Activated CD8-positive, alpha-beta T cell treated with anti-CD3 and anti-CD28 coated beads, Interleukin-2, amount 10 ng/mL, durations not matched to agents 7 days and 5 days (primary cell): ENCODE data around the gene SLC8A3. TPM values are rescaled to one million over a fixed set of nuclear protein-coding genes. Genes with fewer than 3 reads are reported as not detected.

Experiments
- ATAC-seq: fragments of 150-1000 bp; cut with Tn5 transposase; one replicate; pipeline ENCODE4 v1.10.0; 2021; ENCODE audit warnings: moderate library complexity
- CTCF ChIA-PET: fragments of 350-600 bp; sonication (Branson Sonifier 250); formaldehyde crosslinking; loops from one replicate; lab custom pipeline; 2021; ENCODE audit warnings: antibody characterized with exemption; lab: Charles Lee
- POLR2A ChIA-PET: fragments of 350-600 bp; sonication (Branson Sonifier 250); formaldehyde crosslinking; loops from one replicate; lab custom pipeline; 2021; ENCODE audit warnings: antibody characterized with exemption; lab: Charles Lee
- DNase-seq: peaks from one replicate; pipeline ENCODE4 v3.0.0-alpha.2; 2020
- H3K27ac Mint-ChIP-seq: one replicate; pipeline ENCODE4 v1.8.0; 2021; ENCODE audit warnings: mild to moderate bottlenecking, mixed read lengths
- H3K27me3 Mint-ChIP-seq: one replicate; pipeline ENCODE4 v1.8.0; 2021; ENCODE audit warnings: low read depth, mixed read lengths
- H3K36me3 Mint-ChIP-seq: one replicate; pipeline ENCODE4 v1.8.0; 2021; ENCODE audit warnings: low read depth, mixed read lengths
- H3K4me1 Mint-ChIP-seq: one replicate; pipeline ENCODE4 v1.8.0; 2021; ENCODE audit warnings: low read depth, mixed read lengths
- H3K4me3 Mint-ChIP-seq: one replicate; pipeline ENCODE4 v1.8.0; 2021; ENCODE audit warnings: mild to moderate bottlenecking, mixed read lengths
- H3K9me3 Mint-ChIP-seq: one replicate; pipeline ENCODE4 v1.8.0; 2022; ENCODE audit warnings: mixed read lengths; ENCODE audit not compliant: insufficient read depth
- total RNA-seq, 2 experiments: library from RNA; stranded (reverse); gene quantifications; one replicate each; pipeline ENCODE4 v1.2.3, GENCODE V29; 2021

SLC8A3 gene
- total RNA-seq, 2 experiments from 2014 or later: not detected

DNA sequence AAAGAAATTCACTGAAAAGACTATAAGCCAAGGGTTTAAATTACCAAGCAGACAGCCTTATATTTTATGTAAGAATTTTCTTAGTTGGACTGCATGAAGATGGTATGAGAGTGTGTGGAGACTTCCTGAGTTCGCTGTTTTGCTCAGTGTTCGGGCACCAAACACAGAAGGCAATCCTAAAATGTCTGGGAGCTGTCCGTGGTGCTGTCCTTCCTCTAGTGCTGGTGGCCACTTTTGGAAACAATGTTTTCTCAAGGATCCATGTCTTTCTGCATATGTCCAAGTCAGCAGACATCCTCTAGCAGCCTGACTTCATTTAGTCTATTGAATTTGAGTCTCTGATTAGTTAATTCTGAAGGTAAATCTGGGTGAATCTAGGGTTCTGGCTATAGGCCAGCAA lies 135.8 kb downstream of the SLC8A3 start:
- Mint-ChIP-seq H3K4me3 (no peak overlapping the region), H3K9me3 (no peaks in the 10 kb centered on the region), H3K4me1 (peaks cover 9% of the 10 kb centered on the region), H3K27ac (no peak overlapping the region), H3K27me3 (no peaks in the 10 kb centered on the region), H3K36me3 (no peaks in the 10 kb centered on the region)
- DNase-seq (peak; percentile 57), ATAC-seq (no peak)
- POLR2A ChIA-PET: no interaction called here
- CTCF ChIA-PET: interaction anchor here (1.2 to 2.4 kb wide), 2 partner anchors 25 to 40 kb away, joined by 3 to 11 read pairs; no protein-coding TSS in a partner anchor

DNA sequence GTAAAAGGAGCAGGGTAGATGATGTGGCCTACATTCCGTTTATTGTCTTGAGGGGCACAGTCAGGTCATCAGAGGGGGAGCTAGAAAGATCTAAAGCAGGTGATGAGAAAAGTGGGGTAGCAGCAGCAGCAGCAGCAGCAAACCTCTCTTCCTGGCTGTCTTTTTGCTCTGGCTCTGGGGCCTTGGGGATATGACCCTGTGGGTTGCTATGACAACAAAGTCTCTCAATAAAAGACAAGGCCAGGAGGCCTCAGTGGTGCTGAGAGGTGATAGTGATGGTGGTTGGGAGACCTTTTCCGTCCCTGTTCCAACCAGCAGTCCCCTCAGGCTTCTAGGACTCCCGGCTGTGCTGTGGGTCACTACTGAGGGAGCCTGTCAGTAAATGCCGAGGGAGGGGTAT lies 138.6 kb downstream of the SLC8A3 start:
- H3K4me1 Mint-ChIP-seq: peaks cover 9% of the 10 kb centered on the region
- ATAC-seq: no peak

DNA sequence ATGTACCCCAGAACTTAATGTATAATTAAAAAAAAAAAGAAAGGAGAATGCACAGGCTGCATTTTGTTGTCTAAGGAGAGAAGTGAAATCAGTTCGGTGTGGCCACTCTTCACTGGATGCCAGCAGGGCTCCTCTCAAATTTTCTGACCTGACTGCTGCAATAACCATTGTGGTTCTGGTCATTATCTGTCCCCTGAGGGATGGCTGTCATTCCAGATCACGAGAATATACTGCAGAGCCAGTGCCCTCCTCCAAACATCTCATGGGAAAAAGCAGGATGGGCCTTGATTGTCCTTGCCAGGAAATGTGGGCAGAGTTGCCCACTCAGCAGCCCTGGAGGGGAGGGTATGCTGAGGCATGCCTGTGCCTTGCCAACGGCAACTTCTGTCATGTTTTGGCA lies 139.1 kb downstream of the SLC8A3 start:
- peaks cover 2% of the 10 kb centered on the region for H3K27me3 Mint-ChIP-seq
- H3K36me3 Mint-ChIP-seq: no peaks in the 10 kb centered on the region
- DNase-seq (no peak), ATAC-seq (no peak)
- CTCF ChIA-PET: no interaction called here
- no peak overlapping the region for H3K27ac Mint-ChIP-seq
- H3K4me3 Mint-ChIP-seq: no peak overlapping the region
- H3K4me1 Mint-ChIP-seq: peaks cover 9% of the 10 kb centered on the region
- POLR2A ChIA-PET: no interaction called here
- H3K9me3 Mint-ChIP-seq: no peaks in the 10 kb centered on the region

More for the DNA sequence above, 138.6 kb downstream of the SLC8A3 start:
- no peaks in the 10 kb centered on the region for H3K9me3 Mint-ChIP-seq
- DNase-seq: no peak
- H3K4me3 Mint-ChIP-seq: no peak overlapping the region
- no peaks in the 10 kb centered on the region for H3K36me3 Mint-ChIP-seq
- no peaks in the 10 kb centered on the region for H3K27me3 Mint-ChIP-seq
- POLR2A ChIA-PET: no interaction called here
- CTCF ChIA-PET: no interaction called here
- H3K27ac Mint-ChIP-seq: no peak overlapping the region

DNA sequence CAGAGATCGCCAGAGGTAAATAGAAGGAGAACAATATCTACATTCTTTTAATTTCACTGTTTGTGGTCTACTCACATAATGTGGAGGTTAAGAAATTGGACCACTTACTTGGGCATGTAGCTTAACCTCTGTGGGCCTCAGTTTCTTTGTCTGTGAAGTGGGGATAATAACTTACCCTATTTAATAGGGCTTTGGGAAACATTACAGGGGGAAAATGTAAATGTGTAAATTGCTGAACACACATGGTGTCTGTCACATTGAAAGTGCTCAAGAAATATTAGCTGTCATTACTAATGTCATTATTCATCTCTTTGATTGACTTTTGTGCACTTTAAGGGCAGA lies 140.5 kb downstream of the SLC8A3 start:
- no peak overlapping the region for H3K4me3 Mint-ChIP-seq
- POLR2A ChIA-PET: no interaction called here

DNA sequence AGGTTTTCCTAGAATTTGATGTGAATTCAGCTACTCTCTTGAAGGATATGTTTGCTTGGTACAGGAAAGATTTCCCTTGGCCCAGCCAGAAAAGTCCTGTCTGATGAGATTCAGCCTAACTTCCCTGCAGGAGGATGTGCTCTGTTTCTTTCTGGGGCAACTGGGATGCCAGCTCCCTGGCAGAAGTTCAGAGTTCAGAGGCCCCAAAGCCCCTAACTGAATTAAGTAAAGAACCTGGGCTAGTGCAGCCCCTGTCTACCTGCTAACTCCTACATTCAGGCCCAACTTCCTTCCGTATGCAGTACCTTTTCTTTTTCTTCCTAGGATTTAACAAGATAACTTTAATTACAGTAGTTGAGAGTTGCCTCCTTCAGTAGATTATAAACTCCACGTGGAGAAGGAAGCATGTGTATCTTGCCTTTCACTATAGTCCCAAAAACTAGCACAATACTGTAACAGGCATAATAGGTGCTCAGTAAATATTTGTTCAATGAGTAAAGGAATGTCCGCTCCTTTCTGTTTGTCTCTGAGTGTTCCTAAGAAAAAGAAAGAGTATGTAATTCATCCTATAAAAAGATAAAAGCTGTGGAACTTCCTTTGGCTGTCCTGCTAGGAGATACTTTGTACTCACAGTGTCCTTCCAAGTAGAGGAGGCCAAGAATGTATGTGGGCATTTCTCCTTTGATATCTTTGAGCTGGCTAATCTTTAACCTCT lies 141.0 kb downstream of the SLC8A3 start:
- H3K4me1 Mint-ChIP-seq: peaks cover 9% of the 10 kb centered on the region
- H3K4me3 Mint-ChIP-seq: no peak overlapping the region
- POLR2A ChIA-PET: no interaction called here
- no peaks in the 10 kb centered on the region for H3K36me3 Mint-ChIP-seq
- no peak overlapping the region for H3K27ac Mint-ChIP-seq
- H3K27me3 Mint-ChIP-seq: peaks cover 11% of the 10 kb centered on the region
- no peaks in the 10 kb centered on the region for H3K9me3 Mint-ChIP-seq
- ATAC-seq: no peak
- DNase-seq: no peak
- CTCF ChIA-PET: interaction anchor here (1.0 kb wide), 1 partner anchor 25 kb away, joined by 3 read pairs; no protein-coding TSS in a partner anchor

More for the DNA sequence above, 140.5 kb downstream of the SLC8A3 start:
- Mint-ChIP-seq H3K36me3 (no peaks in the 10 kb centered on the region), H3K4me1 (peaks cover 9% of the 10 kb centered on the region), H3K9me3 (no peaks in the 10 kb centered on the region), H3K27ac (no peak overlapping the region), H3K27me3 (peaks cover 8% of the 10 kb centered on the region)
- CTCF ChIA-PET: no interaction called here
- ATAC-seq (no peak), DNase-seq (no peak)

DNA sequence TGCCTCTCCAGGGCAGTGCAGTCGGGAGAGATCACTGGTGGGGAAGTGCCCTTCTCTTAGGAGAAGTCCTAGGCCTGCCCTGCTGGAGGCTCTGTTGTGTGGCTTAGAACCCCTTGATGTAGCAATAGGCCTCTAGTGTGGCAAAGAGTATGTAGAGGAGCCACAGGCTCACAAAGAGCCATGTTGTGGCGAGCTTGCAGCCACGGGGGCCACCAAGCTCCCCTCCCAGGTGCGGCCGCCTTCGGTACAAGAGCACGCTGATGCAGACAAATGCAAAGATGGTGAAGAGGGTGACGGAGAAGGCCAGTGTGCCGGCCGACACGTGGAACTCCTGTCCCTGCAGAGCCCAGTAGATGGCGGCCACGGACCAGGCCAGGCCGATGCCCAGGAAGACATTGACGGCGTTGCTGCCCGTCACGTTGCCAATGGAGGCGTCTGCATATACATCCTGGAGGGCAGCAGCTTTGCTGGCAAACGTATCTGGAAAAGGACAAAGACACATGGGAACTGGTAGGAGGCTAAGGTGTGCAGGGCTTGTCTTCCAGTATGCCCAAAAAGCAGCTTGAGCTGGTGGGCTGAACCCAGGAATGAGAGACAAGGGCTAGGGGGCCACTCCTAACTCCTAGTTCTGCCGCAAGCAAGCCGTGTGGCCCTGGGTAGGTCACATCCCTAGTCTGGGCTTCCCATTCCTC lies 142.8 kb downstream of the SLC8A3 start:
- peaks cover 17% of the 10 kb centered on the region for H3K27me3 Mint-ChIP-seq
- H3K27ac Mint-ChIP-seq: no peak overlapping the region
- CTCF ChIA-PET: interaction anchor here (1.4 kb wide), 1 partner anchor 20 kb away, joined by 3 read pairs; no protein-coding TSS in a partner anchor
- no peak overlapping the region for H3K4me3 Mint-ChIP-seq
- POLR2A ChIA-PET: no interaction called here
- no peak for DNase-seq
- no peaks in the 10 kb centered on the region for H3K9me3 Mint-ChIP-seq
- H3K36me3 Mint-ChIP-seq: no peaks in the 10 kb centered on the region
- H3K4me1 Mint-ChIP-seq: no peaks in the 10 kb centered on the region
- ATAC-seq: no peak

DNA sequence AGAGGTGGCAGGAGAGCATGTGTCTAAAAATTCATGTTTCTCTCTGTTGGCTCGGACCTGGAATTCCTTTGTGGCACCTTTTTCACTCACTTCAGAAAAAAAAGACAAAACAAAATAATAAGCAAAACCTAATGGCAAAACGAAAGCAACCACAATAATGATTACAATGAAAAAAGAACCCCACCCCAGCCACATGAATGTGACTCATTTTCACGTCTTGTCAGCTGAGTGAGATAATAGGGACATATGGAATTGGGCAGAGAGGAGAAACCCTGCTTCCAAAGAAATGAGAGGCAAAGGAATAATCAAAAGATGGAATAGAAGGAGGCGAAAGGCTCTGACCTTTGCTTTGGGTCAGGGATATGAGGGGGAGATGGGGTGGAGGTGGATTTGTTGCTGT lies 143.4 kb downstream of the SLC8A3 start:
- Mint-ChIP-seq H3K27me3 (peaks cover 18% of the 10 kb centered on the region), H3K27ac (no peak overlapping the region), H3K4me1 (no peaks in the 10 kb centered on the region), H3K36me3 (no peaks in the 10 kb centered on the region), H3K4me3 (no peak overlapping the region), H3K9me3 (no peaks in the 10 kb centered on the region)
- ATAC-seq: no peak
- DNase-seq: no peak
- ChIA-PET CTCF (interaction anchor here (1.4 kb wide), 2 partner anchors 19 to 227 kb away, joined by 3 to 4 read pairs; no protein-coding TSS in a partner anchor), POLR2A (no interaction called here)

DNA sequence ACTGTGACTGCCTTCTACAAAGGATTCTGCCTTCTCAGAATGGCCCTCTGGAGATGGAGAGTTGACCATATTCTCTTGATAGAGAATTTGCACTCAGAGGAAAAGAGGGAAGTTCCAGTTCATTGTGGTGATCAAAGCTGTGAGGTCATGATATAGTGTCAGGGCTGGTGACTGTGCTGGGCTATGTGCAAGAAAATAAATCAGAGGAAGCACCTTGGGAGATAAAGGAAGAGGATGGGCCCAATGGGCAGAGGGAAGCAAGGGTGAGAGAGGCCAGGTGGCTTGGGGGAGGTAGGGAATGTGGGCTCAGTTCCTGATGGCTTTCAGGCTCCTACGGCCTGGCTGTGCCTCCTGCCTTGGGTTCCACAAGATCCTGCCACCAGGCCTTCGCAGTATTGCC lies 145.8 kb downstream of the SLC8A3 start:
- H3K27ac Mint-ChIP-seq: no peak overlapping the region
- H3K4me1 Mint-ChIP-seq: no peaks in the 10 kb centered on the region
- no peak for DNase-seq
- peaks cover 27% of the 10 kb centered on the region for H3K27me3 Mint-ChIP-seq
- no peak for ATAC-seq
- ChIA-PET CTCF (no interaction called here), POLR2A (no interaction called here)
- H3K9me3 Mint-ChIP-seq: no peaks in the 10 kb centered on the region
- no peaks in the 10 kb centered on the region for H3K36me3 Mint-ChIP-seq
- no peak overlapping the region for H3K4me3 Mint-ChIP-seq

DNA sequence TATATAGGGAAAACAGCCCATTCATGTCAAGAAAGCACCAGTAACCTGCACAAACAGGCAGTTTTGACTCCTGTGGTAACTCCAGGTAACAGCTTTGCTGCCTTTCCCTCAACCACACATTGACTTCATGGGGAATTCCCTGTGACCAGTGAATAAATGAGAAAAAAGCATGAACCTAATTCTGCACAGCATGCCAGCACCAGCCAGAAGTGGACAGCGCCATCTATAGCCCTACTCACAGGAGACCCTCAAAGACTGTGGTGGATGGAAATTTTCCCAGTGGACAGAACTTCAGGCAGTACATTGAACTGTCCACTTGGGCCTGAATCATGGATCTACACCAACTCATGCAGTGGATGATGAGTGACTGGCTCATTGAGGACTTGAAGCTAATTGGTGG lies 152.1 kb downstream of the SLC8A3 start:
- ATAC-seq: no peak
- ChIA-PET CTCF (interaction anchor here (1.7 kb wide), 1 partner anchor 9 kb away, joined by 7 read pairs; no protein-coding TSS in a partner anchor), POLR2A (no interaction called here)
- no peaks in the 10 kb centered on the region for H3K9me3 Mint-ChIP-seq
- H3K36me3 Mint-ChIP-seq: no peaks in the 10 kb centered on the region
- H3K4me3 Mint-ChIP-seq: no peak overlapping the region
- H3K4me1 Mint-ChIP-seq: no peaks in the 10 kb centered on the region
- DNase-seq: no peak
- H3K27me3 Mint-ChIP-seq: peaks cover 11% of the 10 kb centered on the region
- no peak overlapping the region for H3K27ac Mint-ChIP-seq

DNA sequence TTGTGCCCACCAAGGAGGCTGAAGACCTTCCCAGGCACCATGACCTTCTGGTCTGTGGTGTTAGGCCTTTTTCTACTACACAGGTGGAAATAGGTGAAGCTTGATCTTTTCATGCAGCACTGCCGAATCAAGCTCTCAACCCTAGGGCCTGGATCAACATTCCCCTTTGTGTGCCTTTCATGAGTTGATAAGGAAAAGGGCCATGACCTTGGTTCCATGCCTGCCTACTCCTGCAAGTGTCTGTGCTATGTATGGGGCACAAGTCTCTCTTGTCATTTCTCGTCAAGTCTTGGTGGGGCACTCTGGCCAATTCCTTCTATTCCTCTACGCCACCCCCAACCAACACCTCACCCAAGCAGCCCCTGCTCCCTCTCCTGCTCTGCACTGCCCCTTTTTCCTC lies 154.5 kb downstream of the SLC8A3 start:
- Mint-ChIP-seq H3K4me1 (no peaks in the 10 kb centered on the region), H3K27me3 (peaks cover 5% of the 10 kb centered on the region), H3K27ac (no peak overlapping the region), H3K36me3 (no peaks in the 10 kb centered on the region), H3K4me3 (no peak overlapping the region), H3K9me3 (no peaks in the 10 kb centered on the region)
- DNase-seq (no peak), ATAC-seq (no peak)
- ChIA-PET CTCF (interaction anchor here (0.7 kb wide), 1 partner anchor 40 kb away, joined by 3 read pairs; no protein-coding TSS in a partner anchor), POLR2A (no interaction called here)

DNA sequence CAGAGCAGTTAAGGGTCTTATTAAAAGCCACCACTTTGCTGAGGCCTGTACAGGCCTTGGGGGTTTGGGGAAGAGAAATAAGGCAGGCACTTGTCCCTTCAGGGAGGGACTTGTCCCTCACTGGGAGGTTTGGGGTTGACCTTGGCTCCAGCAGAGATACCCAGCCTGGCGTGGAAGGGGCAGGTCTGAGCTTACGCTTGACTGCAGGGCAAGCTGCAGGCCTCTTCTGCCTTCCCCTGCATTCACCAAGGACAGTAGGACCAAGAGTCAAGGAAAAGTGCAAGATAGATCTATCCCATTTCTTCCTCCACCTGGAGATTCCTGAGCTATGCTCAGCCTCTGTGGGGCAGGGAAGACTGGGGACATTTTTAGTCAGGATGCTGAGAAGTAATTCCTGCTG lies 155.2 kb downstream of the SLC8A3 start:
- Mint-ChIP-seq H3K36me3 (no peaks in the 10 kb centered on the region), H3K27me3 (peaks cover 4% of the 10 kb centered on the region), H3K27ac (no peak overlapping the region), H3K4me3 (no peak overlapping the region), H3K9me3 (no peaks in the 10 kb centered on the region), H3K4me1 (no peaks in the 10 kb centered on the region)
- no peak for DNase-seq
- ChIA-PET POLR2A (no interaction called here), CTCF (interaction anchor here (0.7 kb wide), 1 partner anchor 40 kb away, joined by 3 read pairs; no protein-coding TSS in a partner anchor)
- no peak for ATAC-seq

DNA sequence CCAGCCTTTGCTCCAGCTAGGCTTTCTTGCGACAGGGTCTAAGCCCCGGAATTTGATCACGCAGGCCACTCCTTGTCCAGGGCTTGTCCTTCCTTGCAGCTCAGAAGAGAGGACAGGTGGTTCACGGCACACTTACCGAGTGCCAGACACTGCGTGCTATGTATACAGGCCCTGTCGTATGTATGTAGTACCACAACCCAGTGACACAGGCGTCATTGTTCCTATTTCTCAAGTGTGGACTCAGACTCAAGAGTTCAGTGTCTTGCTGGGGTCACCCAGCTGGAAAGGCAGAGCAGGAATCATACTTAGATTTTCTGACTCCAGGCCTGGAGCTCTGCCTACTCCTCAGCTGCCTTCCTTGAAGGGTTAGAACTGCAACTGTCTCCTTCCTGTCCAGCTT lies 155.6 kb downstream of the SLC8A3 start:
- ChIA-PET CTCF (interaction anchor here (1.4 kb wide), 1 partner anchor 156 kb away, joined by 6 read pairs; no protein-coding TSS in a partner anchor), POLR2A (no interaction called here)

More for the DNA sequence above, 155.6 kb downstream of the SLC8A3 start:
- Mint-ChIP-seq H3K4me3 (no peak overlapping the region), H3K9me3 (no peaks in the 10 kb centered on the region), H3K27me3 (peaks cover 2% of the 10 kb centered on the region), H3K27ac (no peak overlapping the region), H3K36me3 (no peaks in the 10 kb centered on the region), H3K4me1 (no peaks in the 10 kb centered on the region)
- DNase-seq (no peak), ATAC-seq (no peak)
